Neural progenitor cell (in vitro differentiated cells): ENCODE data around the gene FCGBP.

Source experiments
- EZH2 ChIP-seq: fragments of 200-600 bp; sonication (generic); IDR thresholded peaks from 2 replicates; pipeline ENCODE4 v1.6.1; 2017; ENCODE audit warnings: antibody characterized with exemption, mild to moderate bottlenecking, moderate library complexity
- TF ChIP-seq, protein P1 (sequence below): fragments of 200-600 bp; sonication (generic); IDR thresholded peaks from 2 replicates; pipeline ENCODE4 v1.5.1; 2017; ENCODE audit warnings: antibody characterized with exemption, mild to moderate bottlenecking

DNA sequence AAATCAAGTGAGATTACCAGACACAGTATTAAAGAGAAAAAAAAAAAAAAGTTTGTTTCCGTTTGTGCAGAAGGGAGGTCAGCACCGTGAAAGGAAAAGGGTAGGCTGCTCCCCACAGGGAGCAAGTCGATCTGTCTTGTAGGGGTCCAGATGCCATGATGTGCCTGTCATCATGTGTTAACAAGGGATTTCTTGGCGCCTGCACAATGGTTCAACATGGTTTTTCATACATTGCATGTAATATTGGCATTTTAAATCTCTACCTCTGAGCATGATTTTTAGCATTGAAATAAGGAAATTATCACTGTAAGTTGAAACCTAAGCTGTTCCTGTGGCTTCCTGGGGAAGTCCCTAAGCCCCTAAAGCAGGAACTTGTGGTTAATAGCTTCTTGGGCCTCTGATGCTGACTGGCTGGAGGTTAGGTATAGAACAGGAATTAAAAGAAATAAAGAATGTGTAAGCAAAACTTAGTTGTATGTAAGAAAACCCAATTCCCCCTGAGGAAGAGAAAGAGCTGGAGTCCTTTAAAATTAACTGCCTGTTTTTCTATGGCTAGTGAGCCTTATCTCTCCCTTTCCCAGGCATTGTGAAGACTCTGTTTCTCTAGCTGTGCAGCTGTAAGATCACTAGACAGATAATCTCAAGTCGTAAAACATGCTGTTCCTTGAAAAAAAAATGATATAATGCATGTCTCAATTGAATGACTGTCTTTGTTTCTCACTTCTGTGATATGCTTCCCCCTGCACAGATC, 7.4 kb upstream of the FCGBP start:
- TF ChIP-seq, protein P1, sequence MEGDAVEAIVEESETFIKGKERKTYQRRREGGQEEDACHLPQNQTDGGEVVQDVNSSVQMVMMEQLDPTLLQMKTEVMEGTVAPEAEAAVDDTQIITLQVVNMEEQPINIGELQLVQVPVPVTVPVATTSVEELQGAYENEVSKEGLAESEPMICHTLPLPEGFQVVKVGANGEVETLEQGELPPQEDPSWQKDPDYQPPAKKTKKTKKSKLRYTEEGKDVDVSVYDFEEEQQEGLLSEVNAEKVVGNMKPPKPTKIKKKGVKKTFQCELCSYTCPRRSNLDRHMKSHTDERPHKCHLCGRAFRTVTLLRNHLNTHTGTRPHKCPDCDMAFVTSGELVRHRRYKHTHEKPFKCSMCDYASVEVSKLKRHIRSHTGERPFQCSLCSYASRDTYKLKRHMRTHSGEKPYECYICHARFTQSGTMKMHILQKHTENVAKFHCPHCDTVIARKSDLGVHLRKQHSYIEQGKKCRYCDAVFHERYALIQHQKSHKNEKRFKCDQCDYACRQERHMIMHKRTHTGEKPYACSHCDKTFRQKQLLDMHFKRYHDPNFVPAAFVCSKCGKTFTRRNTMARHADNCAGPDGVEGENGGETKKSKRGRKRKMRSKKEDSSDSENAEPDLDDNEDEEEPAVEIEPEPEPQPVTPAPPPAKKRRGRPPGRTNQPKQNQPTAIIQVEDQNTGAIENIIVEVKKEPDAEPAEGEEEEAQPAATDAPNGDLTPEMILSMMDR, result no peak
- TF ChIP-seq EZH2, result no peak
